NCI-H748 (cell line): ENCODE data around the gene FTH1.
"Not testable (repeated sequence)": the region's sequence is repeated elsewhere in the genome, so short reads cannot be mapped to it uniquely, and the experiment has no call there.

ENCODE experiments used
- DNase-seq: peaks from one replicate; lab custom pipeline; 2025; ENCODE audit not compliant: unreplicated experiment; lab: John Stamatoyannopoulos, UW

The FTH1 gene

DNA sequence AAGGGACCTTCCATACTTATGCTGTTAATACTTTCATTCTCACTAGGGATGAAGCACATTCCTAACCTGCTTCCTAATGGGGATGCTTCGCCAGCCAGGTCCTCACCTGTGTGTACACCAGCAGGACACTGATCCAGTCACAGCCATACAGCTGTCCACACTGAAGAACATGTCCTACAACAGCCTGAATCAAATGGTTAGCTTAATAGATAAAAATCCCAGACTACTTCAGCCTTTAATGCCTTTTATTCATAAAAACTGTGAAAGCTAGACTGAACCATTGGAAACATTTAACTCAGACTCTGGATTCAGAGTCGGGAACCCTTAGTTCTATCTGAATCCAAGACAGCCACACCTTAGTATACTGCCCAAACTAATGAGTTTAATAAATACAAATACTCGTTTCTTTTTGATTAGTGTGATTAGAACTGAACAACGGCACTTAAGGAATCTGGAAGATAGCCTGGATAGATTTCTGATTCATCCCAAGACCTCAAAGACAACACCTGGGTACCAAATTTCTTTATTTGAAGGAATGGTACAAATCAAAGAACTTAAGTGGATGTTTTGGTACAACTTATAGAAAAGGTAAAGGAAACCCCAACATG, 3.3 kb downstream of the FTH1 start:
- no peak for DNase-seq

DNA sequence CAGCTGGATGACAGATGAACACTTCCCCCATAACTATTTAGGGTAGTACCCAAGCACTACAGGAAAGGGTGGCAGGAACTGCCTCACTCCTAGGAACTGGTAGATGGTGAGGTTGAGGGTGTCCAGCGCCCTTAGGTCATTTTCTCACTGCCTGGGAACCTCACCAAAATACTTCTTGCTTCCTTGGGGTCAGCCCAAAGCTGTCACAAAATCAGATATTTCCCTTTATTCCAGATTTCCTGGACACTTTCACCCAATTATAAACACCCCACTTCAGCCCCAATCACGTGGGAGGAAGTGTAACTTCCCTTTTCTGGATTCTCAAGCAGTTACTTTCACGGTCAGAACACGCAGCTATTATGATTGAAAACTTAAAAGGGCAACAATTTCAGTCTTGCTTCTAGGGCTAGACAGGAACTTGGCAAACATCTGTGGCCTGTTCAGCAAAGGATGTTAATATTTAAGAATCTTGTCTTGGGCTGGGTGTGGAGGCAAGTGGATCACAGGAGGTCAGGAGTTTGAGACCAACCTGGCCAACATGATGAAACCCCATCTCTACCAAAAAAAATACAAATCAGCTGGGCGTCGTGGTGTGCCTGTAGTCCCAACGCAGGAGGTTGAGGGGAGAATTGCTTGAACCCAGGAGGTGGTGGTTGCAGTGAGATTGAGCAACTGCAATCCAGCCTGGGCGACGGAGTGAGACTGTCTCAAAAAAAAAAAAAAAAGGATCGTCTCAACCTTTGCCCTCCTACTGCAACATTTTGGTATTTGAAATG, 4.0 kb downstream of the FTH1 start:
- DNase-seq, result no peak

- DNase-seq, result no peak
These were observed 4.5 kb downstream of the FTH1 start for GRCh38 chr11:61963016-61963281.

- DNase-seq, result no peak
These were observed 5.0 kb downstream of the FTH1 start for GRCh38 chr11:61962213-61963015.

- no peak for DNase-seq
These were observed 5.7 kb downstream of the FTH1 start for GRCh38 chr11:61961570-61962212.

- DNase-seq, result no peak
These were observed 6.9 kb downstream of the FTH1 start for GRCh38 chr11:61960532-61960931.

- no peak for DNase-seq
These were observed 7.8 kb downstream of the FTH1 start for GRCh38 chr11:61959678-61960077.

DNA sequence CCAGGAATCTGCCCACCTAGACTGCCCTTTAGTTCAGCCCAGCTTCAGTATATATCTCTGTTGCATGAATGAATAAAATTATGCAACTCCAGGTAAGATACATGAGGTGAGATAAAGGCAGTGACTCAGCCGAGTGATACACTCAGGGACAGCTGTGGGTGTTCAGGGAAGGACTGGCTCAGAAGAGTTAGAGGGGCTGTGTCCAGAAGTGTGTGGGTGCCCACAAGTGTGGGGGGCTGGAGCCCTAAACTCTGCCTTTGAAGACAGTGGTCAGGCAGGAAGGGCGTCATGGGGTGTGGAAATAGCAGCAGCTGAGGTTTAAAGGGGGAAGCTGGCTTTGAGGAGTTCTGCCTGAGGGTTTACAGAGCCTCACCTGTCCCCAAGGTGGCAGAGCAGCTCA, 8.3 kb downstream of the FTH1 start:
- DNase-seq, result no peak

GRCh38 chr11:61958590-61958989, 8.8 kb downstream of the FTH1 start:
- DNase-seq, result no peak

- DNase-seq, result no peak
These were observed 10.2 kb downstream of the FTH1 start for GRCh38 chr11:61957021-61957770.

- no peak for DNase-seq
These were observed 11.0 kb downstream of the FTH1 start for GRCh38 chr11:61956191-61957020.

- DNase-seq, result peak; percentile 58
These were observed 11.9 kb downstream of the FTH1 start for GRCh38 chr11:61955422-61956135.

GRCh38 chr11:61954851-61955421, 12.5 kb downstream of the FTH1 start:
- no peak for DNase-seq

DNA sequence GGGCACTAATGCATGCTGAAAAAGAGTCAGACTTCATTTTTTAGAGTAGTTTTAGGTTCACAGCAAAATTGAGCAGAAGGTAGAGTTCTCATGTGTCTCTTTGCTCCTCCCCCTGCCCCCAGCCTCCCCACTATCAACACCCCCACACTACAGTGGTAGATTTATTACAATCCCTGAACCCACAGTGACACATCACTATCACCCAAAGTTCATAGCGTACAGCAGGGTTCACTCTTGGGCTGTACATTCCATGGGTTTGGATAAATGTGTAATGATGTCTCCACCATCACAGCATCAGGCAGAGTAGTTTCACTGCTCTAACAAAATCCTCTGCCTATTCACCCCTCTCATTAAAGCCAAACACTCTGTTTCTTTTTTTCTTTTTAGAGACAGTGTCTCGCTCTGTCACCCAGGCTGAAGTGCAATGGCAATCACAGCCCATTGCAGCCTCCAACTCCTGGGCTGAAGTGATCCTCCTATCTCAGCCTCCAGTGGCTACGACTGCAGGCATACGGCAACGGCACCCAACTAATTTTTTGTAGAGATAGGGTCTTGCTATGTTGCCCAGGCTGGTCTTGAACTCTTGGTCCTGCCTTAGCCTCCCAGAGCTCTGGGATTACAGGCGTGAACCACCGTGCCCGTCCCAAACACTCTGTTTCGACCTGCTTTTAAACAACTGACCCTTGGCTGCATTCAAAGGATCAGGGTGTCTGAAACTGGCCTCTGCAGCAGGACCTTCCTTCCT, 13.2 kb downstream of the FTH1 start:
- DNase-seq, result no peak

- not testable (repeated sequence) for DNase-seq
These were observed 13.8 kb downstream of the FTH1 start for GRCh38 chr11:61953632-61954031.

DNA sequence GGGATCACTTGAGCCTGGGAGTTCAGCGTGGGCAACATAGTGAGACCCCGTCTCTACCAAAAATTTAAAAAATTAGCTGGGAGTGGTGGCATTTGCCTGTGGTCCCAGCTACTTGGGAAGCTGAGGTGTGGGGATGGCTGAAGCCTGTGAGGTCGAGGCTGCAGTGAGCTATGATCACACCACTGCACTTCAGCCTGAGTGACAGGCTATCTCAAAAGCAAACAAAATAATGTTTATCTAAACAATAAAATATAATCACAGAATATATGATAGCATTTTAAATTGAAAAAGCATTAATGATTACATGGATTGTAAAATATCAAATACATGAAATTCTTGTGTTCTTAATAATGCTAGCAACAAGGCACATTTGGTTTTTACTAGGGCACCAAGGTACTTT, 14.6 kb downstream of the FTH1 start:
- no peak for DNase-seq

- no peak for DNase-seq
These were observed 15.8 kb downstream of the FTH1 start for GRCh38 chr11:61951484-61952135.

- DNase-seq, result no peak
These were observed 17.3 kb downstream of the FTH1 start, which contains the start of gene BEST1 for GRCh38 chr11:61950035-61950547. Gene BEST1 (plus strand): TSS chr11:61950351. CDS start chr11:61951807, 1,456 bp downstream.
